ENCODE results near the gene COL9A2. TPM values are rescaled to one million over a fixed set of nuclear protein-coding genes. Genes with fewer than 3 reads are reported as not detected.

The COL9A2 gene
- total and polyA plus RNA-seq, 2 donors (not counting 3 experiments of a cell fraction or from before 2014, with no cell fraction given) = 0.64 to 0.69 TPM

- peaks cover 5% of the 10 kb centered on the region for H3K79me2 ChIP-seq (ENCODE audit: control insufficient read depth, insufficient read depth, low read length)
- dilution Hi-C loops (cut with MboI; ENCODE audit: extremely low pct_ligation_motif_present, low sequenced_read_pairs) (no loop called here), intact Hi-C loops (cut with micrococcal nuclease) (no loop called here)
- no TSS peak for BruUV-seq (replicated peaks)
- CTCF ChIA-PET = no interaction called here
- H3K4me2 ChIP-seq (ENCODE audit: insufficient read depth, low read length) = no peak overlapping the region
- POLR2A ChIA-PET = no interaction called here
- H3K27me3 ChIP-seq (ENCODE audit: control insufficient read depth in 2 of 2, insufficient read depth in 2 of 2, low read length in 2 of 2) = no peaks in the 10 kb centered on the region
- H3K9me1 ChIP-seq (replicated peaks; ENCODE audit: control insufficient read depth, extremely low read depth, insufficient read depth, low read length) = no peaks in the 10 kb centered on the region
- DNase-seq (ENCODE audit: low read depth, low spot score) (no peak), FAIRE-seq (no peak)
- H3K27ac ChIP-seq (ENCODE audit: insufficient read depth, low read depth, low read length) = no peak overlapping the region
- no peak overlapping the region for H2AFZ ChIP-seq (ENCODE audit: low read depth, low read length)
- TF ChIP-seq JUN (IDR thresholded peaks at IDR 0.05; ENCODE audit: borderline replicate concordance, insufficient read depth, insufficient read length, low read depth) (no peak), MAX (IDR thresholded peaks at IDR 0.05; ENCODE audit: insufficient read depth, insufficient read length) (no peak), FOS (IDR thresholded peaks at IDR 0.05; ENCODE audit: borderline replicate concordance, insufficient read depth, low read length) (no peak)
- TF ChIP-seq, protein P1, sequence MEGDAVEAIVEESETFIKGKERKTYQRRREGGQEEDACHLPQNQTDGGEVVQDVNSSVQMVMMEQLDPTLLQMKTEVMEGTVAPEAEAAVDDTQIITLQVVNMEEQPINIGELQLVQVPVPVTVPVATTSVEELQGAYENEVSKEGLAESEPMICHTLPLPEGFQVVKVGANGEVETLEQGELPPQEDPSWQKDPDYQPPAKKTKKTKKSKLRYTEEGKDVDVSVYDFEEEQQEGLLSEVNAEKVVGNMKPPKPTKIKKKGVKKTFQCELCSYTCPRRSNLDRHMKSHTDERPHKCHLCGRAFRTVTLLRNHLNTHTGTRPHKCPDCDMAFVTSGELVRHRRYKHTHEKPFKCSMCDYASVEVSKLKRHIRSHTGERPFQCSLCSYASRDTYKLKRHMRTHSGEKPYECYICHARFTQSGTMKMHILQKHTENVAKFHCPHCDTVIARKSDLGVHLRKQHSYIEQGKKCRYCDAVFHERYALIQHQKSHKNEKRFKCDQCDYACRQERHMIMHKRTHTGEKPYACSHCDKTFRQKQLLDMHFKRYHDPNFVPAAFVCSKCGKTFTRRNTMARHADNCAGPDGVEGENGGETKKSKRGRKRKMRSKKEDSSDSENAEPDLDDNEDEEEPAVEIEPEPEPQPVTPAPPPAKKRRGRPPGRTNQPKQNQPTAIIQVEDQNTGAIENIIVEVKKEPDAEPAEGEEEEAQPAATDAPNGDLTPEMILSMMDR (IDR thresholded peaks at IDR 0.05; ENCODE audit: extremely low read depth in 1 of 2, insufficient read depth in 1 of 2, low read depth in 1 of 2, low read length in 2 of 2) = no peak
- no peak overlapping the region for H3K4me3 ChIP-seq (replicated peaks in 1 of 3; ENCODE audit: insufficient read depth in 1 of 3, low read depth in 1 of 3, low read length in 3 of 3)
- no peaks in the 10 kb centered on the region for H4K20me1 ChIP-seq (replicated peaks; ENCODE audit: control insufficient read depth, extremely low read depth, insufficient read depth, low read length)
- H3K9me3 ChIP-seq (replicated peaks; ENCODE audit: control insufficient read depth, insufficient read depth, low read length) = no peaks in the 10 kb centered on the region
- H3K9ac ChIP-seq (replicated peaks; ENCODE audit: extremely low read depth, insufficient read depth, low read length) = no peak overlapping the region
- H3K4me1 ChIP-seq (ENCODE audit: control insufficient read depth, extremely low read depth, insufficient read depth, low read length) = peaks cover 19% of the 10 kb centered on the region
- H3K36me3 ChIP-seq (ENCODE audit: control insufficient read depth in 2 of 2, extremely low read depth in 1 of 2, insufficient read depth in 2 of 2, low read length in 2 of 2) = no peaks in the 10 kb centered on the region
Observed at GRCh38 chr1:40251456-40251855, 65.6 kb downstream of the COL9A2 start.

Other genes starting within 250 kb of the COL9A2 start
- 121 and 131 TPM in 2 replicates for gene PPT1, start 220.0 kb downstream of the COL9A2 start, total RNA-seq
- 53.3 and 58.0 TPM in 2 replicates for gene PPT1, start 220.0 kb downstream of the COL9A2 start, polyA plus RNA-seq
- 9.0 and 9.4 TPM in 2 replicates for gene RLF, start 155.9 kb downstream of the COL9A2 start, total RNA-seq
- gene RLF, start 155.9 kb downstream of the COL9A2 start, polyA plus RNA-seq = 1.6 and 2.7 TPM in 2 replicates
- gene TMCO2, start 69.3 kb downstream of the COL9A2 start, total RNA-seq = not detected in 2 replicates
- gene TMCO2, start 69.3 kb downstream of the COL9A2 start, polyA plus RNA-seq = not detected in 2 replicates
- gene ZMPSTE24, start 59.0 kb downstream of the COL9A2 start, total RNA-seq = 42.5 and 44.7 TPM in 2 replicates
- gene ZMPSTE24, start 59.0 kb downstream of the COL9A2 start, polyA plus RNA-seq = 11.7 and 16.9 TPM in 2 replicates
- 11.1 and 12.0 TPM in 2 replicates for gene SMAP2, start 56.4 kb upstream of the COL9A2 start, total RNA-seq
- gene SMAP2, start 56.4 kb upstream of the COL9A2 start, polyA plus RNA-seq = 7.4 and 8.0 TPM in 2 replicates
- 2.7 and 3.4 TPM in 2 replicates for gene ZFP69B, start 133.2 kb upstream of the COL9A2 start, total RNA-seq
- gene ZFP69B, start 133.2 kb upstream of the COL9A2 start, polyA plus RNA-seq = 0.56 and 0.81 TPM in 2 replicates
- gene ZFP69, start 160.0 kb upstream of the COL9A2 start, total RNA-seq = 2.4 and 3.2 TPM in 2 replicates
- 0.78 and 0.98 TPM in 2 replicates for gene ZFP69, start 160.0 kb upstream of the COL9A2 start, polyA plus RNA-seq
- gene EXO5, start 191.5 kb upstream of the COL9A2 start, total RNA-seq = 9.2 and 13.0 TPM in 2 replicates
- 5.9 and 7.0 TPM in 2 replicates for gene EXO5, start 191.5 kb upstream of the COL9A2 start, polyA plus RNA-seq
- gene ZNF684, start 214.4 kb upstream of the COL9A2 start, total RNA-seq = 5.5 and 5.8 TPM in 2 replicates
- gene ZNF684, start 214.4 kb upstream of the COL9A2 start, polyA plus RNA-seq = 2.4 and 2.9 TPM in 2 replicates